ENCODE data around the gene CALML5.

DNA sequence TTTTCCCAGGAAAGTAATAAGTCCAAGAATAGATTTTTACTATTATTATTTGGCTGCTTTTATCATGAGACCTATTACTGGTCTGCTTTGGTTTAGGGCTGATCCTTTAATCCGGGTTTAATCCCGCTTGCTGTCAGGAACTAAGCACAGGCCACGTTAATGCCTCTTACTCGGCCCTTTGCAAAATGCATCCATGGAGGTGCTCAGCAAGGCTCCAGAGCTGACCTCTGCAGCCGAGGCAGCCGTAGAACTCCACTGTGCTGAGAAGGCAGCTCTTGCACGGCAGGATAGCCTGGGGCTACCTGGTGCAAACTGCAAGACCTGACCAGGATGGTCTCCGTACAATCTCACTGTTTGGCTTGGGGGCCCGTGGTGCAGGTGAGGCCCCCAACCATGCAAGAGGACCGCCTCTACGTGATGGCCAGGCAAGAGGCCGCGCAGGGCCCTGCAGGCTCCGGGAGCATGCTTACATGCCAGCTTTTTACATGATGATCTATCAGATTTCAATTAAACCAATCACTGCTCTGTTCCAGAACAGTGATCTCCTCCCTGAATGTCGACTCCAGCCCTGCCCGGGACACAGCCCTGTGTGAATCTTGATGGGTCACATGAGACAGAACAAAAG, 15.0 kb upstream of the CALML5 start:
- TF ChIP-seq, protein P1, sequence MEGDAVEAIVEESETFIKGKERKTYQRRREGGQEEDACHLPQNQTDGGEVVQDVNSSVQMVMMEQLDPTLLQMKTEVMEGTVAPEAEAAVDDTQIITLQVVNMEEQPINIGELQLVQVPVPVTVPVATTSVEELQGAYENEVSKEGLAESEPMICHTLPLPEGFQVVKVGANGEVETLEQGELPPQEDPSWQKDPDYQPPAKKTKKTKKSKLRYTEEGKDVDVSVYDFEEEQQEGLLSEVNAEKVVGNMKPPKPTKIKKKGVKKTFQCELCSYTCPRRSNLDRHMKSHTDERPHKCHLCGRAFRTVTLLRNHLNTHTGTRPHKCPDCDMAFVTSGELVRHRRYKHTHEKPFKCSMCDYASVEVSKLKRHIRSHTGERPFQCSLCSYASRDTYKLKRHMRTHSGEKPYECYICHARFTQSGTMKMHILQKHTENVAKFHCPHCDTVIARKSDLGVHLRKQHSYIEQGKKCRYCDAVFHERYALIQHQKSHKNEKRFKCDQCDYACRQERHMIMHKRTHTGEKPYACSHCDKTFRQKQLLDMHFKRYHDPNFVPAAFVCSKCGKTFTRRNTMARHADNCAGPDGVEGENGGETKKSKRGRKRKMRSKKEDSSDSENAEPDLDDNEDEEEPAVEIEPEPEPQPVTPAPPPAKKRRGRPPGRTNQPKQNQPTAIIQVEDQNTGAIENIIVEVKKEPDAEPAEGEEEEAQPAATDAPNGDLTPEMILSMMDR (conservative IDR thresholded peaks at IDR 0.05 in 1 of 2, IDR thresholded peaks at IDR 0.05 in 1 of 2; ENCODE audit: low read depth in 1 of 2, low read length in 2 of 2): no peak
- no peak for TF ChIP-seq EZH2 (IDR thresholded peaks at IDR 0.05; ENCODE audit: low read length, missing control alignments)
